WTC11 (cell line): ENCODE measurements around the gene BABAM2. TPM values are rescaled to one million over a fixed set of nuclear protein-coding genes. Genes with fewer than 3 reads are reported as not detected.

ENCODE experiments used
- ATAC-seq: fragments of 200-7000 bp; cut with Tn5 transposase; 2 replicates; pipeline ENCODE4 v1.10.0; 2021; ENCODE audit warnings: mild to moderate bottlenecking, moderate library complexity
- CTCF ChIA-PET: fragments of 300-600 bp; sonication (Branson Sonifier 250); formaldehyde crosslinking; loops from one replicate; lab custom pipeline; 2021; ENCODE audit warnings: antibody characterized with exemption; lab: Charles Lee
- POLR2A ChIA-PET: fragments of 350-600 bp; sonication (Branson Sonifier 250); formaldehyde crosslinking; loops from one replicate; lab custom pipeline; 2021; ENCODE audit warnings: antibody characterized with exemption; lab: Charles Lee
- DNase-seq: peaks from one replicate; pipeline ENCODE4 v3.0.0; 2021; ENCODE audit warnings: low spot score
- H3K27ac Mint-ChIP-seq: 2 replicates; pipeline ENCODE4 v1.8.0; 2021; ENCODE audit warnings: mixed read lengths
- H3K27me3 Mint-ChIP-seq: 2 replicates; pipeline ENCODE4 v1.8.0; 2021; ENCODE audit warnings: low read depth, mild to moderate bottlenecking, moderate library complexity, mixed read lengths
- H3K36me3 Mint-ChIP-seq: 2 replicates; pipeline ENCODE4 v1.8.0; 2021; ENCODE audit warnings: mixed read lengths
- H3K4me1 Mint-ChIP-seq: 2 replicates; pipeline ENCODE4 v1.8.0; 2022; ENCODE audit warnings: mixed read lengths
- H3K4me3 Mint-ChIP-seq: 2 replicates; pipeline ENCODE4 v1.8.0; 2021; ENCODE audit warnings: mild to moderate bottlenecking, moderate library complexity, mixed read lengths
- H3K9me3 Mint-ChIP-seq: 2 replicates; pipeline ENCODE4 v1.8.0; 2021; ENCODE audit warnings: mixed read lengths
- ARID4B ChIP-seq: sonication (generic); formaldehyde crosslinking; IDR thresholded peaks from 2 replicates; pipeline ENCODE4 v1.8.0; 2023; ENCODE audit warnings: missing genetic modification reagents, mild to moderate bottlenecking, borderline replicate concordance
- ATF2 ChIP-seq: sonication (generic); formaldehyde crosslinking; IDR thresholded peaks from 2 replicates; pipeline ENCODE4 v1.8.1; 2022; ENCODE audit warnings: low read depth, missing genetic modification reagents, borderline replicate concordance
- ATF3 ChIP-seq: sonication (generic); formaldehyde crosslinking; conservative IDR thresholded peaks from 2 replicates; pipeline ENCODE4 v1.8.1; 2022; ENCODE audit warnings: mild to moderate bottlenecking, missing genetic modification reagents
- ATF6 ChIP-seq: sonication (generic); formaldehyde crosslinking; IDR thresholded peaks from 2 replicates; pipeline ENCODE4 v1.8.1; 2023; ENCODE audit warnings: mild to moderate bottlenecking, missing genetic modification reagents
- CDX4 ChIP-seq: fragments of 250-450 bp; sonication (Bioruptor Pico); IDR thresholded peaks from 2 replicates; pipeline ENCODE4 v1.9.0; 2021; ENCODE audit warnings: moderate library complexity, mild to moderate bottlenecking, inconsistent platforms, borderline replicate concordance
- E2F1 ChIP-seq: sonication (generic); formaldehyde crosslinking; IDR thresholded peaks from 2 replicates; pipeline ENCODE4 v1.8.0; 2022; ENCODE audit warnings: mild to moderate bottlenecking, missing genetic modification reagents
- ELF4 ChIP-seq: sonication (generic); formaldehyde crosslinking; IDR thresholded peaks from 2 replicates; pipeline ENCODE4 v1.8.1; 2022; ENCODE audit warnings: low read depth, mild to moderate bottlenecking, moderate library complexity, missing genetic modification reagents
- JAZF1 ChIP-seq: fragments of 250-450 bp; sonication (Bioruptor Pico); IDR thresholded peaks from 2 replicates; pipeline ENCODE4 v1.9.0; 2021; ENCODE audit warnings: moderate library complexity, mild to moderate bottlenecking, inconsistent platforms
- KAT7 ChIP-seq: sonication (generic); formaldehyde crosslinking; IDR thresholded peaks from 2 replicates; pipeline ENCODE4 v1.8.1; 2023; ENCODE audit warnings: missing genetic modification reagents, mild to moderate bottlenecking, borderline replicate concordance
- NFATC4 ChIP-seq: fragments of 250-450 bp; sonication (Bioruptor Pico); IDR thresholded peaks from 2 replicates; pipeline ENCODE4 v1.9.0; 2021; ENCODE audit warnings: mild to moderate bottlenecking
- NFYB ChIP-seq: sonication (generic); formaldehyde crosslinking; conservative IDR thresholded peaks from 2 replicates; pipeline ENCODE4 v1.8.0; 2022; ENCODE audit warnings: low read depth, missing genetic modification reagents
- RORB ChIP-seq: fragments of 250-450 bp; sonication (Bioruptor Pico); IDR thresholded peaks from 2 replicates; pipeline ENCODE4 v1.9.0; 2021; ENCODE audit warnings: mild to moderate bottlenecking
- SOX15 ChIP-seq: fragments of 250-450 bp; sonication (Bioruptor Pico); IDR thresholded peaks from 2 replicates; pipeline ENCODE4 v1.9.0; 2021; ENCODE audit warnings: mild to moderate bottlenecking
- SP1 ChIP-seq: sonication (generic); formaldehyde crosslinking; conservative IDR thresholded peaks from 2 replicates; pipeline ENCODE4 v1.8.1; 2022; ENCODE audit warnings: missing genetic modification reagents
- ZBTB43 ChIP-seq: sonication (generic); formaldehyde crosslinking; IDR thresholded peaks from 2 replicates; pipeline ENCODE4 v1.8.1; 2023; ENCODE audit warnings: mild to moderate bottlenecking, missing genetic modification reagents
- ZMAT4 ChIP-seq: fragments of 250-450 bp; sonication (Bioruptor Pico); IDR thresholded peaks from 2 replicates; pipeline ENCODE4 v1.9.0; 2021; ENCODE audit warnings: mild to moderate bottlenecking
- ZNF121 ChIP-seq: sonication (generic); formaldehyde crosslinking; IDR thresholded peaks from 2 replicates; pipeline ENCODE4 v1.8.0; 2023; ENCODE audit warnings: missing genetic modification reagents
- ZNF532 ChIP-seq: fragments of 250-450 bp; sonication (Bioruptor Pico); IDR thresholded peaks from 2 replicates; pipeline ENCODE4 v1.9.0; 2021; ENCODE audit warnings: mild to moderate bottlenecking, borderline replicate concordance
- ZNF671 ChIP-seq: fragments of 250-450 bp; sonication (Bioruptor Pico); IDR thresholded peaks from 2 replicates; pipeline ENCODE4 v1.8.0; 2021; ENCODE audit warnings: mild to moderate bottlenecking
- total RNA-seq: library from RNA; stranded (reverse); gene quantifications from 3 replicates; pipeline ENCODE4 v1.2.3, GENCODE V29; 2021

Gene BABAM2
- total RNA-seq, 1 experiment from 2014 or later, result 16.5 TPM

- TF ChIP-seq ATF3 (CRISPR knock-in tag), result no peak
Measured at GRCh38 chr2:28294451-28294850, 403.9 kb downstream of the BABAM2 start (continued).

GRCh38 chr2:28296243-28296642 is 405.7 kb downstream of the BABAM2 start:
- no peak overlapping the region for H3K4me3 Mint-ChIP-seq
- H3K4me1 Mint-ChIP-seq, result peaks cover 29% of the 10 kb centered on the region
- no peak for TF ChIP-seq E2F1 (CRISPR knock-in tag)
- TF ChIP-seq ZBTB43 (CRISPR knock-in tag), result no peak
- no peak for TF ChIP-seq ELF4 (CRISPR knock-in tag)
- no peak for TF ChIP-seq CDX4
- no peak for TF ChIP-seq KAT7
- TF ChIP-seq ZNF671 (CRISPR knock-in tag), result no peak
- no peak for TF ChIP-seq ARID4B (CRISPR knock-in tag)
- no peak for TF ChIP-seq ATF6 (CRISPR knock-in tag)
- TF ChIP-seq ZNF121 (CRISPR knock-in tag), result no peak
- TF ChIP-seq RORB (CRISPR knock-in tag), result no peak
- TF ChIP-seq ZMAT4 (CRISPR knock-in tag), result no peak
- TF ChIP-seq JAZF1 (CRISPR knock-in tag), result no peak
- no peak for TF ChIP-seq SOX15 (CRISPR knock-in tag)
- no peak for TF ChIP-seq SP1
- TF ChIP-seq ATF2 (CRISPR knock-in tag), result no peak
- TF ChIP-seq NFYB (CRISPR knock-in tag), result no peak
- TF ChIP-seq NFATC4 (CRISPR knock-in tag), result no peak
- no peak for TF ChIP-seq ZNF532 (CRISPR knock-in tag)
- ChIA-PET POLR2A (no interaction called here), CTCF (no interaction called here)
- no peaks in the 10 kb centered on the region for H3K9me3 Mint-ChIP-seq
- no peak for DNase-seq
- H3K27ac Mint-ChIP-seq, result no peak overlapping the region
- H3K27me3 Mint-ChIP-seq, result no peaks in the 10 kb centered on the region
- no peaks in the 10 kb centered on the region for H3K36me3 Mint-ChIP-seq
- ATAC-seq, result no peak
